Activated CD4-positive, alpha-beta T cell treated with anti-CD3 and anti-CD28 coated beads, Interleukin-2, Interleukin-4, amounts not matched to agents 100 ng/mL and 50 ng/mL, durations not matched to agents 16 hours and 8 hours (primary cell): ENCODE data around the gene RBMS2.
A peak's percentile ranks its signal among the peaks of the same experiment; 100 is the strongest.

Experiments used
- DNase-seq: peaks from one replicate; pipeline ENCODE4 v3.0.0-alpha.2; 2020; ENCODE audit warnings: low spot score

The RBMS2 gene

DNA sequence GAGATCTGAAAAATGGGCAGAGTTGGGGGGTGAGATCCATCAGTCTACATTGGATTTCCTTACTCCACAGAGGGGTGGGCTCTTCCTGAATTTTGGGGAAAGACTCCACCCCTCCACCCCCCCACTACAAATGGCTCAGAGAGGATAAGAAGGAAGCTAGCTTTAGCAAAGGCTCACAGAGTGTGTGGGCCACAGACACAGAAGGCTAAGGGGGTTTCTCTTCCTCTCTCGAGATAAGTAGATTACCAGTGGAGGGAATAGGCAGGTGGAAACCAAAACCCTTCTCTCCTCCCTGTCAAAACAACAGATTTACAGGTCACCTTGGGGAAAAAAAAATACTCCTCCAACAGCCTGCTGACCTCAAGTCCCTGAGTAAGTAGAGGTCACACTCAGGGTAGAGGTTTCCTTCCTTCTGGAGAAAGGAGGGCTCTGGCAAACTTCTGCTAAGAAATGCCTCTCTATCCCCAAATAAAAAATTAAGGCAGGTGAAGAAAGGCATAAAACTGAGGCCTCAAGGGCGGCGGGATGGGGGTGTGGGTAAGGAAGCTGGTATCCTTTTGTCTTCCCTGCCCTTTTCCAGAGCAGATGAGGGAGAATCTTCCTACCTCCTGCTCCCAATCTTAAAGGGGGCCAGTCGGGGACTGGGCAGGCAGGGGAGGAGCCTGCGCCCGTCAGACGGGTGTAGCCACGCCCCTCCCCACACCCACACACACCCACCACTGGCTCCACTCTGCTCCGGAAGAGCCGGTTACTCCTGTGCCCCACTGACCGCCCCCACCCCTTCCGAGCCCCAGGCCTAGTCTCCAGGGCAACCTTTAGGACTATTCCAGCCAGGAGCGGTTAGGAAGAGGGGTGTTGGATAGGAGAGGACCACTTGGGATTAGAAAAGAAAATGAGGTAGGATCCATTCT, 110.4 kb downstream of the RBMS2 start:
- DNase-seq, result peak; percentile 53

DNA sequence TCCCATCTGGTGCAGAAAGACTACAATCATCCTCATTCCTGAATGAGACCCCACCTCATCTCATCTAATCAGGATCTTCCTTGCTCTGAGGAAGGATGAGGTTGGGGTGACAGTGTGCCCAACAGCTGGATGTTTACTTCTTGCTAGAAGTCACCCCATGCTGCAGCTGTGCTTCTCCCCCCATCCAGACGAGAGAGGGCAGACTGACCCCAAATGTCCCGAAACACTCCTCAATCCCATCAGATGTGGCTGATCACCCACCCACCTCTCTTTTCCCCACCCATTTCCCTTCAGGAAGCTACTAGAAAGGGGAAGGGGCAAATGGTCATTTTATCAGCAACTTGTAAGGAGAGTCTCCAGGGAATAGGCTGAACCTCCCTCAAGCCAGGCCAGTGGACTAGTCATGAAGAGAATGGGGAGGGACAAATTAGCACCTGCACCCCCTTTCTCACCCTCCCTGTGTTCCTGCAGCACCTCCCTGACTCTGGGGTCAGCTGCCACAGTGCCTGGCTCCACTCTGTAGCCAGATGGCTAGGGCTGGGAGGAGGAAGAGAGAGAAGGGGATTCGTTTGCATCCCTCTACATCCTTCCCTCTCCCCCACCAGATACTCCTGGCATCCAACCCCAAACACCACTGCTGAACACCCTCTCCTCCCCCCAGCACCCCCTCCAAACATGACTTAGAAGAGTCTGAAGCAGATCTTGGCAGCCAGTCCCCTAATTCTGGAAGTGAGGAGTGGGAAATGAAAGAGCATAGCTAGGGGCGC, 111.3 kb downstream of the RBMS2 start:
- DNase-seq, result no peak

DNA sequence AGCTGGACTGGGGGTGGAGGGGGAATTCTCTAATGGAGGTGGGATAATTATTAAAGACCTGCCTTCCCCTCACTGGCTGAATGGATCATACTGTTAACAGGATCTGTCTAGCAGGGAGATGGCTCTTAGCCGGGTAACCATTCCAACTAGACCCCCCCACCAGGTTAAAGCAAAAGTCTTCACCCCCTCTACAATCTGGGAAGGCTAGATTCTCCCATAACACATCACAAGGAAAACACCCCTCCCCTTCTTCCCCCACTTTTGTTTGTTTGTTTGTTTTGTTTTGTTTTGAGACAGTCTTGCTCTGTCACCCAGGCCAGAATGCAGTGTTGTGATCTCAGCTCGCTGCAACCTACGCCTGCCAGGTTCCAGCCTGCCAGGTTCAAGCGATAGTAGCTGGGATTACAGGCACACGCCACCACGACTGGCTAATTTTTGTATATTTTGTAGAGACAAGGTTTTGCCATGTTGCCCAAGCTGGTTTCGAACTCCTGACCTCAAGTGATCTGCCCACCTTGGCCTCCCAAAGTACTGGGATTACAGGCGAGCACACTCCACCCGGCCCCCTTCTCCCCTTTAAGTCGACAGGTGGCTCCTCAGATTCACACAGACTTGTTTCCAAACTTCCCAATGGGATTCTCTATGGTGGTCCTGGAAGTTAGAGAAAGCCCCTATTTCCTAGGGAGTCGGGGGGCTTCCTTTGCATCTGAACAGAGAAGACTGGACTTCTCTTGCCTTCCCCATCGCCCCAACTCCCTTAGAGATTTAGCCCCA, 112.0 kb downstream of the RBMS2 start:
- no peak for DNase-seq

- no peak for DNase-seq
Observed at GRCh38 chr12:56634242-56634836, 112.7 kb downstream of the RBMS2 start.

GRCh38 chr12:56634837-56635791, 113.5 kb downstream of the RBMS2 start:
- DNase-seq, result peak; percentile 66

DNA sequence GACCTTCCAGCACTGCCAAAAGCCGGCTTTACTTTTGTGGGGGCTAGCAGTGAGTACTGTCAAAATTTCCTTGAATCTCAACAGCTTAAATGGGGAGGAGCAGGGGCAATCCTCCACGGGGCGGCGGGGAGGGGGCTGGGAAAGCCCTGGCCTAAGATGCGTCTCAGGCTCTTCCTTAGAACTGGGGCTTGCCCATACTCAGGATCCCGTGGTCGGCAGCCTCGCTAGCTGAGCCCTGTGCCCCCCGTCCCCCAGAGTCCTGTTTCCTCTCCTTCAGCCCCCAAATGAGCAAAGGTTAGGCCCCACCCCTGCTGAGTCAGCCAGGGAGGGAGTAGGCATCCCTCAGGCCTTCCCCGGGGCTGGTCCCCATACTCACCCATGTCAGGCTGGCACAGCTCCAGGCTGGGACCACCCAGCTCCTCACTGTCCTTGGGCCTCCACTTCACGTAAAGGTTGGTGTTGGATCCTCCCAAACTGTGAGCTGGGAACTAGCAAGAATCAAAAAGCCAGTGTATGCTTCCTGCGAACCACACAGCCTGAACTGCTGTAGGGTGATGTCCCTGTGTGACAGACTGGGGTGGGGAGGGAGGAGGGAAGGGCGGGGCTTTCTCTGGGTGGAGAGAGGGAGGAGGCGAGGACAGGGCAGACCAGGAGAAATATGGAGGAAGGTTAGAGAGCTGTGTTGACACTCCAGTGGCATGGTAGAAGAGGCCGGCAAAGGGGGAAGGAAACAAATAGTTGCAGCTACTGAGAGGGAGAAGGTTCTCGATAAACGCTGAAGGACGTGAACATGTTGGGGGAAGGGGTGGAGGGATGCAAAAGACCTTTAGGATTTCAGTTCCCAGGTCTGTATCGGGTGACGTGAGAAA, 114.4 kb downstream of the RBMS2 start:
- DNase-seq, result peak; percentile 89

- peak; percentile 90 for DNase-seq
Observed at GRCh38 chr12:56636675-56637540, 115.3 kb downstream of the RBMS2 start.

DNA sequence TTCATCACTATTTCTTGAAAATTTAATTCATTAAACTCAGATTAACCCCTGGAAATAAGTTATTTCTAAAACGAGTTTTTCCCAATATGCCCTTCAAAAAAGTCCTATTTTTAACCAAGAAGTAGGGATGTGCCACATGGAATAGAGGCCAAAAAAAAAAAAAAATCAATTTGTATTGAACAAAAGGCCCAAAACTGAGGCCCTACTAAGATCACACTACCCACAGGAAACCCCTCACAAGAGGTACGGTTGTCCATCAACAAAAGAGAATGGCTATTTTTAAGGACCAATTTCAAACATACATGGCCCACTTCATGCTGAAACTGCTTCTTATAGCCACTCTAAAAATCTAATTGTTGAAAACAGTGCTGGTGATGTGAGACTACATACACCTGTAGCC, 116.0 kb downstream of the RBMS2 start:
- no peak for DNase-seq

DNA sequence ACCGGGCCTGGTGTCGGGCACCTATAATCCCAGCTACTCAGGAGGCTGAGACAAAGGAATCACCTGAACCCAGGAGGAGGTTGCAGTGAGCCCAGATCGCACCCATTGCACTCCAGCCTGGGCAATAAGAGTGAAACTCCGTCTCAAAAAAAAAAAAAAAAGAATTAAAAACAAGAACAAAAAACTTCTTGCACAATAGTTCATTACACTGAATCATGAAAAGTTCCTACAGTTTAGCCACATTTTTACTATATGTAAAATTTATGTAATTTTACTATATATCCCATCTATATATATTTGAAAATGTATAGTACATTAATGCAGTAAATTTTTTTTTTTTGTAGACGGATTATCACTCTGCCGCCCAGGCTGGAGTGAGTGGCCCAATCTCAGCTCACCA, 119.6 kb downstream of the RBMS2 start:
- DNase-seq, result no peak

- DNase-seq, result no peak
Observed at GRCh38 chr12:56644654-56645053, 123.0 kb downstream of the RBMS2 start.

GRCh38 chr12:56645201-56645716, 123.6 kb downstream of the RBMS2 start:
- DNase-seq, result no peak
